Measurements from ENCODE around the gene MRPS2. TPM values are rescaled to one million over a fixed set of nuclear protein-coding genes. Genes with fewer than 3 reads are reported as not detected.

Gene MRPS2
- total and polyA plus RNA-seq, 10 donors, result 19.2 to 40.6 (median 30.5) TPM

DNA sequence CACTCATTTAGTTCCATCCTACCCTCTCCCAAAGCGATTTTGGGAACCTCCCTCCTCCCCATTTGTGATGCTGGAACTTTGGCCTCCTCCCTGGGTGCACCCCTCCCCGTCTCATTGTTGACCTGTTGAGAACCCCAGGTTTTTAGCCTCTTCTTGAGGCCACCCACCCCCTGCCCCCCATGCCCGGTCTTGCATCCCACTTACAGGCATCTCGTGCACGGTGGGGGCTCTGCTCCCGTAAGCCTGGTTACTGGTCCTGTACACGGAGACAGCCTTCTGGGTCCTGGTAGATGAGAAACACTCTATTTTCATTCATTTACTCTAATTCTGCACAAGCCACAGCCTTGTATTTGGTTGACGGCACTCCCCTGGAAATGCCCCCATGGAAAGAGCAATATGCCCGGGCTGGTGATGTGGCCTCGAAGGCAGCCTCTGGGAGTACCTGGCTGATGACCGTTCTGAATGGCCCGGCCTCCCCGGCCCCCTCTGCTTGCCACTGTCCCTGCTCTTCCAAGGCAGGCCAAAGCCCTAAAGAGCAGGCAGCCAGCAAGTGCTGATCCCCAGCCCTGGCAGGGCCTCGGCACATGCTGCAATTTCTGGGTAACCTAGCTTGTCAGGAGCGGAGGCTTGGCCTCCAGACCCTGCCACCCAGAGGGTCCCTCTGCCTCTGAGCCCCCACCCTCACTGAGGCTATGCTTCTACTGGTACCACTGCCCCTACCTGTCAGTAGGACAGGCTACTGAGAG, 1.9 kb upstream of the MRPS2 start:
- DNase-seq, result peak; percentile 73
- TF ChIP-seq, protein P1, sequence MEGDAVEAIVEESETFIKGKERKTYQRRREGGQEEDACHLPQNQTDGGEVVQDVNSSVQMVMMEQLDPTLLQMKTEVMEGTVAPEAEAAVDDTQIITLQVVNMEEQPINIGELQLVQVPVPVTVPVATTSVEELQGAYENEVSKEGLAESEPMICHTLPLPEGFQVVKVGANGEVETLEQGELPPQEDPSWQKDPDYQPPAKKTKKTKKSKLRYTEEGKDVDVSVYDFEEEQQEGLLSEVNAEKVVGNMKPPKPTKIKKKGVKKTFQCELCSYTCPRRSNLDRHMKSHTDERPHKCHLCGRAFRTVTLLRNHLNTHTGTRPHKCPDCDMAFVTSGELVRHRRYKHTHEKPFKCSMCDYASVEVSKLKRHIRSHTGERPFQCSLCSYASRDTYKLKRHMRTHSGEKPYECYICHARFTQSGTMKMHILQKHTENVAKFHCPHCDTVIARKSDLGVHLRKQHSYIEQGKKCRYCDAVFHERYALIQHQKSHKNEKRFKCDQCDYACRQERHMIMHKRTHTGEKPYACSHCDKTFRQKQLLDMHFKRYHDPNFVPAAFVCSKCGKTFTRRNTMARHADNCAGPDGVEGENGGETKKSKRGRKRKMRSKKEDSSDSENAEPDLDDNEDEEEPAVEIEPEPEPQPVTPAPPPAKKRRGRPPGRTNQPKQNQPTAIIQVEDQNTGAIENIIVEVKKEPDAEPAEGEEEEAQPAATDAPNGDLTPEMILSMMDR (IDR thresholded peaks at IDR 0.05 in 8 of 11, conservative IDR thresholded peaks at IDR 0.05 in 3 of 11), result no peak
- no peak for TF ChIP-seq POLR2AphosphoS5 (IDR thresholded peaks at IDR 0.05)
- no peak for TF ChIP-seq POLR2A (IDR thresholded peaks at IDR 0.05)
- Histone ChIP-seq H3K4me1 (peaks cover 16 to 47% (median 35%) of the 10 kb centered on the region in 6 donors), H3K9me3 (no peaks in the 10 kb centered on the region), H3K27ac (no peak overlapping the region), H3K36me3 (peaks cover 0 to 19% (median 11%) of the 10 kb centered on the region in 6 donors), H3K4me3 (no peak overlapping the region), H3K27me3 (replicated peaks in 1 of 7) (no peaks in the 10 kb centered on the region)
- intact Hi-C loops (cut with DNase I; ENCODE audit: low total_unique reads), result no loop called here
- WGBS, 5 donors, result 87 to 92% (median 88%) methylated on average over 13 to 15 of the region's 15 CpGs

- peaks cover 0 to 29% (median 21%) of the 10 kb centered on the region in 6 donors for H3K36me3 ChIP-seq
- H3K27me3 ChIP-seq (replicated peaks in 1 of 7), result no peaks in the 10 kb centered on the region
- peak; percentile 98 for DNase-seq
- intact Hi-C loops (cut with DNase I; ENCODE audit: low total_unique reads), result no loop called here
- H3K4me1 ChIP-seq, result peaks cover 16 to 55% (median 37%) of the 10 kb centered on the region in 6 donors
- no peaks in the 10 kb centered on the region for H3K9me3 ChIP-seq
- peak overlapping the region; percentile 3 to 91 (median 77) for H3K27ac ChIP-seq
- no peak for TF ChIP-seq POLR2A (IDR thresholded peaks at IDR 0.05)
- TF ChIP-seq, protein P1 (IDR thresholded peaks at IDR 0.05 in 8 of 11, conservative IDR thresholded peaks at IDR 0.05 in 3 of 11), result no peak
- peak in 2 of 3 donors; percentile 58 to 67 for TF ChIP-seq POLR2AphosphoS5 (IDR thresholded peaks at IDR 0.05)
- H3K4me3 ChIP-seq, result peak overlapping the region; percentile 78 to 100 (median 94)
- 0 to 1% (median 1%) methylated on average over 16 to 58 of the region's 58 CpGs for WGBS, 5 donors
Measured at GRCh38 chr9:135499326-135500070, 984 bp upstream of the MRPS2 start.

- Histone ChIP-seq H3K4me1 (peaks cover 16 to 61% (median 40%) of the 10 kb centered on the region in 6 donors), H3K27me3 (replicated peaks in 1 of 7) (no peaks in the 10 kb centered on the region), H3K36me3 (peaks cover 0 to 35% (median 26%) of the 10 kb centered on the region in 6 donors), H3K4me3 (peak overlapping the region; percentile 78 to 100 (median 94)), H3K27ac (peak overlapping the region; percentile 3 to 91 (median 77)), H3K9me3 (no peaks in the 10 kb centered on the region)
- intact Hi-C loops (cut with DNase I; ENCODE audit: low total_unique reads), result no loop called here
- DNase-seq, result no peak
- TF ChIP-seq, protein P1 (IDR thresholded peaks at IDR 0.05 in 8 of 11, conservative IDR thresholded peaks at IDR 0.05 in 3 of 11), result no peak
- no peak for TF ChIP-seq POLR2A (IDR thresholded peaks at IDR 0.05)
- TF ChIP-seq POLR2AphosphoS5 (IDR thresholded peaks at IDR 0.05), result no peak
- 0 to 1% (median 0%) methylated on average over 1 to 29 of the region's 29 CpGs for WGBS, 5 donors
Measured at GRCh38 chr9:135500071-135500524, 384 bp upstream of the MRPS2 start.

Data from spleen (tissue), 11 donors.